Activated CD4-positive, alpha-beta T cell treated with anti-CD3 and anti-CD28 coated beads, Interleukin-2, amount 50 U/mL, for 4 hours (primary cell): Measurements from ENCODE around the gene SCNN1B.

Experiments used
- DNase-seq, 2 experiments: peaks; one replicate each; pipeline ENCODE4 v3.0.0-alpha.2; 2020

The SCNN1B gene

DNA sequence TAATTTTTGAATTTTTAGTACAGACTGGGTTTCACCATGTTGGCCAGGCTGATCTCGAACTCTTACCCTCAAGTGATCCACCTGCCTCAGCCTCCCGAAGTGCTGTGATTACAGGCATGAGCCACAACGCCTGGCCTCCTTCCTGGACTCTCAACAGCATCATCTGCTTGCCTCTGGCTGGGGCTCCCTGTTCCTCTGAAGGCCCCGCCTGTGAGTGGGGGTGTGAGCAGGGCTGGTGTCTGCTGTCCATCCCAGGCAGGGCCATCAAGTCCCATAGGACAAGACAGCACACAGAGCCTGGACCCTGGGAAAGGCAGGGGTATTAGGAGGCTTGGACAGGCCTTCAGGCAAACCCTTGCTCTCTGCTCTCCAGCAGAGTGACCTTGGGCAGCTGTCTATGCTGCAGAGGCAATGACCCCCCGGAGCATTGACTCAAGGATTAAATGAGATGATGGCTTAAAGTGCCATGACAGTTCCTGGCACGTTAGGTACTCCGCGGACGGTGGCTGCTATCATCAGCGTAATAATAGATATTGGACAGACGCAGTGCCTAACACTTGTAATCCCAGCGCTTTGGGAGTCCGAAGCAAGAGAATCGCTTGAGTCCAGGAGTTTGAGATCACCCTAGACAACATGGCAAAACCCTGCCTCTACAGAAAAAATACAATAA is 19.2 kb downstream of the SCNN1B start:
- DNase-seq = no peak

DNA sequence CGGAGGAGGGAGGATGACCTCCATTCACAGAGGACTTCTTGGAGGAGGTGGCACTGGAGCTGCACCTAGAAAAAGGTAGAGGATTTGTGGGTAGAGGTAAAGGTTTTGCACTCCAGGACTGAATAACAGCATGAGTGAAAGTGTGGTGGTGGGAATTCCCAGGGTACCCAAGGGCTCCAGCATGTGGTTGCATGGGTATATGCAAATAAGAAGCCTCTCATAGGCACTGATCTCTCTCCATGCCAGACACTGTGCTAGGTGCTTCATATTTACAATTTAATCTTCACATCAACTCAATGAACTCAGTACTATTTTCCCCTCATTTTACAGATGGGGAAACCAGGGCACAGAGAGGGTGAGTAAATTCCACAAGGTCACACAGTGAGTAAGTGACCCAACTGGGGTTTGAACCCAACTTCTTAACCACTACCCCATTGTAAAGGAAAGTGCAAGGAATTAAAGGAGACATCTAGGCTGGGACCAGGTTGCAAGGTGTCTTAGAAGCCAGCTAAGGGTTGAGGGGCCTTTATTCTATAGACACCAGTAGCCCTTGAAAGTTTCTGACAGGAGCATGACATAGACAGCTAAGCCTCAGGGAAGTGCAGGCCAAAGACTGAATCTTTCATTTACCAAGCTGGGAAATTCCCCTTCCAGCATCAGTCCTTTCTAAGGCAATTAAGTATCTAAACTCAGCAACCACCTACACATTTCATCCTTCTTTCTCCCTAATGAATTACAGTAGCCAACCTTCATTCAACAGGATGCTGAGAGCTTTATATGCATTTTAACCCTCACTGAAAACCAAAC is 21.3 kb downstream of the SCNN1B start:
- no peak for DNase-seq

DNA sequence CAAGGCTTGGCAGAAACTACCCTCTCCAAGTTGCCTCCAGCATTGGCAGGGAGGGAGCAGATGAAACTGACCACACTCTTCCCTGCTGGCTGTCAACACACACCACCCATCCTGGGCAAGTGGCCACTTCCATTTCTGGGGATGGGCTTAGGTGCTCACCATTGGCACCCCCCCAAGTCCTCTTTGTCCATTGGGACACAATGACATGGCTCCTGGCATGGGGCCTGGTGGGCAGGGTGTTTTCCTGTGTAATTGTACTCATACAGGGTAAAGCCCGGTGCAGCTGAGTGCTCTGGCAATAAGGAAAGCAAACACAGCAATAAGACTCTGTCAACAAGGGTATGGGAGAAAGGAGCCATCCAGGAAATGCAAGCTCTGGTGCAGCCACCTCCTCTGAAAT is 22.6 kb downstream of the SCNN1B start:
- DNase-seq = no peak

DNA sequence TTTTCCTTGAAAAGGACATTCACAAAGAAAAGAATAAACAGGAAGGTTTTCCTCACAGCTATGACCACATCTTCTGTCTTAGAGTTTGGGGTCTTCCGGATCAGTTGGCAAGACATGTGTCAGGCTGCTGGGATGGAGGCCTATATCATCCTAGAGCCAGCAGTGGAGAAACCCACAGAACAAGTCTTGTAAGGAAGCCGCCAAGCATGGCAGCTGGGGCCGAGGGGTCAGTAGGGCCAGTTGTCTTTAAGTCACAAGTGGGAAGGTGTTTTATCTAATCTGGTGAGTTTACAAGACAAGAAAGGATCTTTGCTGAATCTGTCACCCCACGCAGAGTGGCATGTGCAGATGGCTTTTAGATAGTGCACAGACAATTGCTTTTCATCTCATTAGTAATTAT is 25.7 kb downstream of the SCNN1B start:
- no peak for DNase-seq

DNA sequence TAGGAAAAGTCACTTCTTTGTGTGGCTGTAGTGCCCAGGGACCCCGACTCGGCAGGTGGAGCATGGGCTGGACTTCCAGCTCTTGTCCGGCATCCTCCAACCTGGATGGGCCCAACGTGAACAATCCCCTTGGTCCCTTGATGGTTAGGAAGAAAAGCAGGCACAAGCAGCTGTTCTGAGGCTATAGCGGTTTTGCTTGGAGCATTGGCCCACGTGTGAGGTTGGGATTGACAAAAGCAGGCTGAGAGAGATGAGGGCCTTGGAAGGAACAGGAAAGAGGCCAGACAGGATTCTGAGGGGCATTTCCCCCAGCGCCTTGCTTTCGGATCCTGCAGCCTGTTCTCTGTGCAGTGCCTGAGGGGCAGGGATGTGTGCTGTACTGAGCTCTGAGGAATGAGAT is 28.1 kb downstream of the SCNN1B start:
- DNase-seq = no peak

DNA sequence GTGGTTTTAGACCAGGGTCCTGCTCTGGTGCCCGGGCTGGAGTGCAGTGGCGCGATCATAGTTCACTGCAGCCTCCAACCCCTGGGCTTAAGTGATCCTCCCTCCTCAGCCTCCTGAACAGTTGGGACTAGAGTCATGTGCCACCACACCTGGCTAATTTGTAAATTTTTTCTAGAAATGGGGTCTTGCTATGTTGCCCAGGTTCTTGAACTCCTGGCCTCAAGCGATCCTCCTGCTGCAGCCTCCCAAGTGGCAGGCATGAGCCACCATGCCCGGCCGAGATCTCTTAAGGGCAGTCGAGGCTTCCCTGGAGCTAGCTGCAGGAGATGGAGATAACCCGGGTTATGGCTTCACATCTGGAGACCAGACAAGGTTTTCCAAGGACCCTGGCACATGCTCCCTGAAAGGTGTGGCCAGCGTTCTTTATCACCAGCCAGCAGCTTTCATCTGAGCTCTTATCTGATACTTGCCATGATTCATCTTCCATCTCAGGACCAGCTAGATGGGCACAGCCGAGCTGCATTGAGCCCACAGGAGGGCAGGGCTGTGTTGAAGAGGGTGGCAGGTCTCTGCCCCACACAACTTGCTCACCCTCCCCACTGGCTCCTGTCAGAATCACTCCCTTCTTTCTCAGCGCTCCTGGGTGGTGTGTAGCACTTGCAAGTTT is 28.6 kb downstream of the SCNN1B start:
- no peak for DNase-seq

DNA sequence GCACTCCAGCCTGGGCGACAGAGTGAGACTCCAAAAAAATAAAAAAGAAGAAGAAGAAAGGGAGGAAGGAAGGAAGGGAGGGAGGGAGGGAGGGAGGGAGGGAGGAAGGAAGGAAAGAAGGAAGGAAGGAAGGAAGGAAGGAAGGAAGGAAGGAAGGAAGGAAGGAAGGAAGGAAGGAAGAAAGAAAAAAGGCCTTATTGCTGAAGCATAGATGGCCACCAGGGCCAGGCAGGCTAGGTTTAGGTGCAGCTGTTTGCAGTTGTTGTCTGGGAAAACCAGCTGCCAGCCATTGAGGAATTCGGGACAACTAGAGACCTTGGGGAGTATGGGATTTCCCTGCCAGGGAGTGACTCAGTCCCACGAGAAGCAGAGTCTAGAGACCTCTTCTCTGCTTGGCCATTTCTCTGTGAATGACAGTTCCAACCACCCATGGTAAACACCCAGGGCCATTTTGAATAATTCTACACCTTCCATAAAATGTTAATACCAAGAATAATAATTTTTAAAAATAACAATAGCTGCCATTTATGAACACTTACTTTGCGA is 31.0 kb downstream of the SCNN1B start:
- no peak for DNase-seq

DNA sequence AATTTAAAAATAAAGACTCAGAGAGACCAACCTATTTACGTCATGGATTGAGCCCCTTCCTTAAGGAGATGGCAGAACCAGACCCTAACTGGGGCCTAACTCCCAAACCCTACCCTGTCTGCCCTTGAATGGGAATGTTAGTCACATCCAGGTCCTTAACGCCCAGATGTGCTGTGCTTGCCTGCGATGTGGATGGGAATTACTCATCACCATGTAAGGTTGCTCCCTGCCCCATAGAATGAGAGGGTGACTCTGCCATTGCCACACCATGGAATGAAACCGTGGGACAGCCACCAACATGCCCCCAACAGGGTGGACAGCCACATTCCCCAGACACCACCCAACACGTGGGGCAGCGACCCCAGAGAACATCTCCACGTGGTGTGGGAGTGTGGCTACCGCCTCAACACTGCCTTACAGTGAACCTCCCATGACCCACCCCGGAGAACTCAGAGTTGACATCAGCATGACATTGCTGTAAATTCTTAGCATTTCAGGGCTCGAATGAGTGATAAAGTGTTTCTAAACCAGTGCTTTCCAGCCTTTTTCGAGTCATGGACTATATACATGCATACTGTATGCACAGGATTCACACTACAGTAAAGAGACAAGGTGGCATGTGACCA is 31.8 kb downstream of the SCNN1B start:
- DNase-seq = no peak

DNA sequence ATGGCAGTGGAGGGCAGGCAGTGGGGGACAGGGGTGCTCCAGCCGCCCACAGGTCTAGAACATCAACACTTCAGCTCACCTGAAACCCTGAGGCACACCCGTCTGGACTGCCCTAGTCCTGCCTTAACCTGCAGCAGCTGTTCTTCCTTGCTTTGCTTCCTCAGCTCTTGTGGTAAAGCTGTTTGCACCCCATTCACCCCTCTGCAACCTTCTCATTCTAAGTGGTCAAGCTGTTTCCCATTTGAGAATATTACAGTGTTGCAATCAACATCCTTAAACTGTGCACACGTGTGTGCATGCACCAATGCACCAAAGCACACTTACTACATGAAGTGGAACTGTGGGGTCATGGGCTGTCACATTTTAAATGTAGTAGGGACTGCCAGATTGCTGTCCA is 32.4 kb downstream of the SCNN1B start:
- no peak for DNase-seq

DNA sequence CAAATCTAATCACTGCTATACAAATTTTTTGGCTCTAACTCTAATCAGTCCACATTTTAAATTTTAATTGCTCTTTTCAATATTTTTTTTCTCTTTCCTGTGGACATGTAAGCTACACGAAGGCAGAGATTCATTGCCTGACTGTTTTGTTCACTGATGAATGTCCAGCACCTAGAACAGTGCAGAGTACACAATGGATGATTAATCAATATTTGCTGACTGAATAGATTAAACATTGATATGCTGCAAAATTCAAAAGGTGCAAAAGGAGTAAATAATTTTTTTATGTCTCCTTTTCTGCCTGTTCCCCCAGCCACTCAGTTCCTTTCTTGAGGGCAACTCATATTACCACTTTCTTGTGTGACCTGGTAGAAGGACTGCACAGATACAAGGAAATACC is 32.8 kb downstream of the SCNN1B start:
- no peak for DNase-seq

DNA sequence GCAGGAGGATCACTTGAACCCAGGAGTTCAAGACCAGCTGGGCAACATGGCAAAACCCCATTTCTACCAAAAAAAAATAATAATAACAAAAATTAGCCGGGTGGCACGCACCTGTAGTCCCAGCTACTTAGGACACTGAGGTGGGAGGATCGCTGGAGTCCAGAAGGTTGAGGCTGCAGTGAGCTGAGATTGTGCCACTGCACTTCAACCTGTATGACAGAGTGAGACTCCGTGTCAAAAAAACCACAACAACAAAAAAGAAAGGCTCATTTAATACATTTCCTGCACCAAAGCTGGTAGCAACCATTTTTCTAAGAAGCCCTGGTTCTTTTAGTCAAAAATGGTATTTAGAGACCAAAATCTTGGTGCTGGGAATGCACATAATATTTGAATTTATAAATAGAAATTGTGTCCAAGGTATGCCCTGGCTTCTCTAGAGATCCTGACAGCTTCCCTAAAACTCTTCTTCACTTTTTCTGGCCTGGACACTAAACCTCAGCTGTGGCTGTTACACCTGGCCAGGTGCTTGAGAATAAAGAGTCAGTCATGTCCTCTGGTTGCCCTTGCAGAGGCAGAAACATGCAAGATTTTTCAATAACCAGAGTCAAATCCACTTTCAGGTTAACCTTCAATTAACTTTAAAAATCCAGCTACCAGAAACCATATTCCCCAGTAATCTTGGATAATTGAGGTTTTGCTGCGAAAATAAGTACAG is 35.9 kb downstream of the SCNN1B start:
- DNase-seq = no peak

DNA sequence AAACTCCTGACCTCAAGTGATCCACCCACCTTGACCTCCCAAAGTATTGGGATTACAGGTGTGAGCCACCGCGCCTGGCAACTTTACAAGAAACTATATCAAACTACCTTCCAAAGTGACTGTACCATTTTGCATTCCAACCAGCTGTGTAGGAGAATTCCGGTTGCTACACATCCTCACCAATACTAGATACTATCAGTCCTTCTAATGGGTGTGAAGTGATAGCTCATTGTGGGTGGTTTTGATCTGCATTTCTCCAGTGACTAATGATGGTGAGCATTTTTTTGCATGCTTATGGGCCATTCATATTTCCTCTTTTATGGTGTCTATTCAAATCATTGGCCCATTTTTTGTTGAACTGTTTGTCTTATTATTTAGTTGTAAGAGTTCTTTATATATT is 37.7 kb downstream of the SCNN1B start:
- DNase-seq = no peak

DNA sequence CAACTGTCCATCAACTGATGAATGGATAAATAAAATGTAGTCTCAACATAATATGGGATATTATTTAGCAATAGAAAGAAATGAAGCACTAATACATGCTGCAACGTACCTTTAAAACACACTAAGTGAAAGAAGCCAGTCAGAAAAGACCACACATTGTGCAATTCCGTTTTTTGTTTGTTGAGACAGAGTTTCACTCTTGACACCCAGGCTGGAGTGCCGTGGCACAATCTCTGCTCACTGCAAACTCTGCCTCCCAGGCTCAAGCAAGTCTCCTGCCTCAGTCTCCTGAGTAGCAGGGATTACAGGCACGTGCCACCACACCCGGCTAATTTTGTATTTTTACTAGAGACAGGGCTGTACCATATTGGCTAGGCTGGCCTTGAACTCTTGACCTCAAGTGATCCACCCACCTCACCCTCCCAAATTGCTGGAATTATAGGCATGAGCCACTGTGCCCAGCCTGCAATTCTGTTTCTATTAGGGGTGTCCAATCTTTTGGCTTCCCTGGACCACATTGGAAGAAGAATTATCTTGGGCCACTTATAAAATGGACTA is 40.1 kb downstream of the SCNN1B start:
- no peak for DNase-seq

DNA sequence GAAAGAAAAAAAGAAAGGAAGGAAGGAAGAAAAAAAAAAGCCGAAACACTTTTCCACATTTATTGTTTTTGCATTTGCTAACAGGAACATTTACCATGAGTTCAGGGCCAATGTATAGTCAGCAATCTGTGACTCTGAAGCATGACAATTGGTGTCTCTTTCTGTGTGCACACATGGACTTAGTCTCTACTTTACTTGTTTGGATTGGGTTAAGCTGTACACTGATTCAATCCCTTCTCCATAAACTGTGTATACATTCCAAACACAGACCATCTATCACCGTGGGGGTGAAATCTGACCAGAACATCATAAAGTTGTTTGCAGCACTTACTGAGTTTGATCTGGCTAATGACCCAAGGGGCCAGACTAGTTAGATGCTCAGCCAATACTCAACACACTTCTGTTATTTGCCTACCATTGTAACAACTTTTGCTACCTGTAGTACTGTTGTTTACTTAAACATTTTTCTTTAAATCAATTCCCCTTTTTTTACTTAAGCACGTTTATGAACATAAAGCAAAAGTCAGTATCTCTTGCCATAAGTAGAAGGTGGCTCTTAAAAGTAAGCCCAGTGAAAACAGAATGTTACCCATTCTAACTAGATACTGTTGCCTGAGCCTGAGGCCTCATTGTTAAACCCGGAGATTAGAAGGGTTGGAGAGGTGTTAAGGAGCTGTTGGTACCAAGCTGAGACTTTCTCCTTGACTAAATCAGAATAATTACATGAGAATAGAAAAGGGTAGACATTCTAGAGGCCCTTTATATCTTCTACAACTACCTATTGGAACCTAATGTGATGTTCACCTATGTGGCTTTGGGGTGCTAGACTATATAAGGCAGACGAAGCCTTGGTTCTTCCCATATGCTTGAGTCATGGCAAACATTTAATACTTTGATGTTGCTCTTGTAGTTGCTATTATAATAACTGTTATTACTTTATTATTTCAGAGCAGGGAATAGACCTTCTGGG is 41.8 kb downstream of the SCNN1B start:
- DNase-seq = no peak

DNA sequence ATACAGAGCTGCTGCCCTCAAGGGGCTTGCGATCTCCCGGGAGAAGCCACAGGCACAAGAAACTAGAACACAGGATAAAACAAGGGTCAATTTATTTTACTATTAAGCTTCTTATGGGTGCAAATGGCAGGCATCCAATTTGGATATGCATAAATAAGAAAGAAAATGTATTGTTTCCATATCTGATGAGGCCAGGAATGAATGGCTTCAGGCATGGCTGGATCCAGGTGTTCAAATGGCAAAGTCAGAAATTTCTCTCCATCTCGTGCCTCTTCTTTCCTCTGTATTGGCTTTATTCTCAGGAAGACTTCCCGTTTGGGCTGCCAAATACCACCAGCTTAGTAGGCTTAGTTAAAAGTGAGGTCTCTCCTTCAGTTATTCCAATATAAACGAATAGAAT is 43.1 kb downstream of the SCNN1B start:
- no peak for DNase-seq

DNA sequence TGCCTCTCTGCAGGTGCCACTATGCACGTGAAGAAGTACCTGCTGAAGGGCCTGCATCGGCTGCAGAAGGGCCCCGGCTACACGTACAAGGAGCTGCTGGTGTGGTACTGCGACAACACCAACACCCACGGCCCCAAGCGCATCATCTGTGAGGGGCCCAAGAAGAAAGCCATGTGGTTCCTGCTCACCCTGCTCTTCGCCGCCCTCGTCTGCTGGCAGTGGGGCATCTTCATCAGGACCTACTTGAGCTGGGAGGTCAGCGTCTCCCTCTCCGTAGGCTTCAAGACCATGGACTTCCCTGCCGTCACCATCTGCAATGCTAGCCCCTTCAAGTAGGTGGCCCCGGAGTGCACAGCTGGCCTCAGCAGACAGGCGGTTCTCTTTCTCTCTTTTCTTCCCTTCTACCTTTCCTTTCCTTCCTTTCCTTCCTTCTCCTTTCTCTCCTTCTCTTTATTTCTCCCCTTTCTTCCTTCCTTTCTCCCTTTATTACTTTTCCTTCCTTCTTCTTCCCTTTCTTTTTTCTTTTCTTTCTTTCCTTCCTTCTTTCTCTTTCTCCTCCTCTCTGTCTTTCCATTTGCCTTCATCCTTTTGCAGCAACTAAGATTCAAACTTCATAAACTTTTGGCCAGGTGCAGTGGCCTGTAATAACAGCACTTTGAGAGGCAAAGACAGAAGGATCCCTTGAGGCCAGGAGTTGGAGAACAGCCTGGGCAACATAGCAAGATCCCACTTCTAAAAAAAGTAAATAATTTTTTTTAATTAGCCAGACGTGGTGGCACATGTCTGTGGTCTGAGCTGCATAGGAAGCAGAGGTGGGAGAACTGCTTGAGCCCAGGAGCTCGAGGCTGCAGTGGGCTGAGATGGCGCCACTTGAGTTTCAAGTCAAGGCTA is 46.7 kb downstream of the SCNN1B start:
- DNase-seq = no peak

DNA sequence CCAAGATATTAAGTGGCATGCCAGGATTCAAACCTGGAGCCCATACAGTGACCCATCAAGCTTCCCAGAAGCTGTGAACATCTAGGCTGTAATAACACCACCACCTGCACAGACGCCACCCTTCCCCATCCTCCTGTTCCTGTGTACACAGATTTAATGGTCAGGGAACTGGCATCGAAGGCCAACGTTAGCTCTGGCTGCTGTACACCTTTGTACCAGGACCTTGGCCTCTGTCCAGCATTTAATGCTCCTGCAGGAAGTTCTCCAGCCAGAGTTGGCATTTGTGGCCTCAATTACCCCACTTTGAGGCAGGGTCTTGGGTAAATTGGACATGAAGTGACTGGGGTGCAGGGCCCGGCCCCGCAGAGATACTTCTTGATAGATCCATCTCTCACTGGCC is 49.3 kb downstream of the SCNN1B start:
- DNase-seq = no peak

DNA sequence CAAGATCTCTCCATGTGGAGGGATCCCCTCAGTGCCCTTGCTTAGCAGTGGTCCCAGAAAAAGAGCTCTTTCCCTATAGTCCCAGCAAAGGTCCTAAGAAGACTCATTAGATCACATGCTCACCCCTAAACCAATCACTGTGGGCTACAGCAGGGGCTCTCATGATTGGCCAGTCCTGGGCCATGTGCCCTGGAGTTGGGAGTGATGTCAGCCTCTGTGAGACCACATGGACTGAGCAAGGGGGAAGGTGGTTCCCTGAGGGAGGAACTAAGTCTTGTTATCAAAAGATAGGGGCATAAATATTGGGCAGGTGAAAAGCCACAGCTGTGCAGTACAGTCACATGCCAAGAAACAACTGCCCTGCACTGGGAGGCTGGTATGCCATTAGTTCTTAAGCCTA is 51.3 kb downstream of the SCNN1B start:
- DNase-seq = no peak

DNA sequence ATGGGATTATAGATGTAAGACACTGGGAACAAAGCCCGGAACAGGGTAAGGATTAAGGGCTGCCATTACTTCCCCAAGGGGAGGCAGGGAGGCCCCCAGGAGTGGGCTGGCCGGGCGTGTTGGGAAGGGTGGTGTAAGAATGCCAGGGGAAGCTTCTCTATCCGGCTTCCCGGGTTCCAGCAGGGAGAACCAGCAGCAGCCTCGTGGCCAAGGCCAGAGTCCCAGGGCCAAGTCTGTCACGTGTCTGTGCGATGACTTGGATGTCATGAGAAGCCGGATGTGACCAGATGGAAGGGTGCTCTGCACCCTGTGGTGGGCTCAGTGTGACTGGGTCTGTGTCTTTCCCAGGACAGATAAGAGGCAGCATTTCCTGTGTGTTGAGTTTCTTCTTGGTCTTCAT is 52.1 kb downstream of the SCNN1B start:
- no peak for DNase-seq

DNA sequence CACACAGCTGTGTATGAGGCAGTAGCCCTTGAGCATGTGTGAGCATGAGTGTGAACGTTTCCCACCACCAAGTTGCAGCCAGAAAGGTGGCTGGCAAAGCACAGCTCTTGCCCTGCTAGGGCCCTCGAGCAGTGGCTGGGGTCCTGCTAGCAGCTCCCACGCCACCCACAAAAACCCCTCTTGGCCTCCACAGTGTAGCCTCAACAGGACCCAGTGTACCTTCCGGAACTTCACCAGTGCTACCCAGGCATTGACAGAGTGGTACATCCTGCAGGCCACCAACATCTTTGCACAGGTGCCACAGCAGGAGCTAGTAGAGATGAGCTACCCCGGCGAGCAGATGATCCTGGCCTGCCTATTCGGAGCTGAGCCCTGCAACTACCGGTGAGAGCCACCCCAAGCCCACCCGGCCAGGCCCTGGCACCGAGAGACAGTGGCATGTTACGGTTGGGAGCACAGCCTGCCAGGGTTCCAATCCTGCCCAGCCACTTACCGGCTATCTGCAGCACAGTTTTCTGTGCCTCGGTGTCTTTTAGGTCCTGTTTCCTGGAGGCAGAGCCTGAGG is 53.1 kb downstream of the SCNN1B start:
- DNase-seq = no peak
